SH-SY5Y (cell line): ENCODE data around the gene VPS9D1.

ENCODE experiments used
- GATA2 ChIP-seq: IDR thresholded peaks from 2 replicates; pipeline ENCODE4 v1.6.1; 2011; ENCODE audit warnings: mild to moderate bottlenecking, low read depth, low read length
- GATA3 ChIP-seq: IDR thresholded peaks from 2 replicates; pipeline ENCODE4 v1.6.1; 2011; ENCODE audit warnings: low read depth, mild to moderate bottlenecking, low read length, moderate library complexity

The VPS9D1 gene

DNA sequence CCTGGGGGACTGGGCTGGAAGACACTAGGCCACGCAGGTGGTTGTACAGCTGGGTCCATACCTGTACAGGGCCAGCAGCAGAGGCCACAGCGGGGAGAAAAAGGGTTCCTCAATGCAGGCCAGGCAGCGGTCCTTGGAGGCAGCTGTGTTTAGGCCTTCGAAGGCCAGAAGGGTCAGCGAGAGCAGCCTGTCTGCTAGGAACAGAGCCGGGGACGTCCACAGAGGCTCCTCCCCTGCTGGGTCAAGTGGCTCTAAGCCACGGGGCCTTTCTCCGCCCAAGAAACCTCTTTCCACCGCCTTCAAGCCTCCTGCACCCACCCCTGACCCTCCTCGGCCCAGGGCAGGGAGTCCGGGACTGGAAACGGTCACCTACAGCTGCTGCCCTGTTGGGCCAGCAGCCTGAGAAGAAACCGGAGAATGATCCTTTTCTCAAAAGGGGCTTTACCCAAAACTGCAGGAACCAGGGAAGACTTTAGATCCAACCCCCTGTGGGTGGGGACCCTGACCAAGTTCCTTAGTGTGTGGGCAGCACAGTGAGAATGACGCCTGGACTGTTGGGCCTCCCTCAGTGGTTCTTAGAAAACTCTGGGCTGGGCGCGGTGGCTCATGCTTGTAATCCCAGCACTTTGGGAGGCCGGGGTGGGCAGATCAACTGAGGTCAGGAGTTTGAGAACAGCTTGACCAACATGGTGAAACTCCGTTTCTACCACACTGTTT is 10.8 kb downstream of the VPS9D1 start:
- TF ChIP-seq GATA3 = no peak
- no peak for TF ChIP-seq GATA2

DNA sequence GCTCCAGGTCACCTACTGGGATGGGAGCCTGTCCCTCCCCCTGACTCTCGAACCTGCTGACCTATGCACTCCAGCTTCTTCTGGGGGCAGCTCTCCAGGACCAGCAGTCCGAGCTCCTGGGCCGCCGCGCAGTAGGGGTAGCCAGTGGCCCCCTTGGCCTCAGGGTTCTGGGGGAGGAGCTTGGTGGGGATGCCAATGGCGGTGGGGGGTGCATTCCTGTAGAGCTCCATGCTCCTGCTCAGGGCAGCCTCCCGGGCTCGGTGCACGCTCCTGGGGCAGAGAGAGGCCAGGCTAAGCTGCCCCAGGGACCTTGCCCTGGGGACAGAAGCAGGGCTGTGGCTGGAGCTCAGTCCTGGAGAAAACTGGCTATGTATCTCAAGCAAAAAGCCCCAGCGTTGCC is 11.5 kb downstream of the VPS9D1 start:
- TF ChIP-seq GATA3 (no peak), GATA2 (no peak)

GRCh38 chr16:89708481-89708931 is 12.2 kb downstream of the VPS9D1 start:
- TF ChIP-seq GATA3 (no peak), GATA2 (no peak)

GRCh38 chr16:89707695-89708094 is 13.0 kb downstream of the VPS9D1 start:
- TF ChIP-seq GATA3 (no peak), GATA2 (no peak)

GRCh38 chr16:89706518-89707260 is 14.0 kb downstream of the VPS9D1 start:
- TF ChIP-seq GATA3 = no peak
- TF ChIP-seq GATA2 = no peak

DNA sequence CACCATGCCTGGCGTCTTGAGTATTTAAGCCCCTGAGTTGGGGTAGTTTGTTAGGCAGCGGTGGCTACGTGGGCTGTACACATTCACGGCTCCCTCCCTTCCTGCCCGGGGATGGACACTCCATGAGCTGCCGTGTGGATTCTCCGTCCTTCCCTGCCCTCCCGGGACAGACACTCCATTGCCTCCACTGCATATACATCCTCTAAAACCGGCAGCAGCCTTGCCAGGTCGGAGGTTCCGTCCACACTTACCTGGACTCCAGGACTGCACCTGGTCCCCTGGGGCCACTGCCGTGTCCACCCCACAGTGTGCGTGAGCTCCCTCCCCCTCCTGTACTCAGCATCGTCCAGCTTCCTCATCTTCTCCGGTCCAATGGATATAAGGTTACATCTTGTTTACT is 15.7 kb downstream of the VPS9D1 start:
- TF ChIP-seq GATA2 = no peak
- TF ChIP-seq GATA3 = no peak

DNA sequence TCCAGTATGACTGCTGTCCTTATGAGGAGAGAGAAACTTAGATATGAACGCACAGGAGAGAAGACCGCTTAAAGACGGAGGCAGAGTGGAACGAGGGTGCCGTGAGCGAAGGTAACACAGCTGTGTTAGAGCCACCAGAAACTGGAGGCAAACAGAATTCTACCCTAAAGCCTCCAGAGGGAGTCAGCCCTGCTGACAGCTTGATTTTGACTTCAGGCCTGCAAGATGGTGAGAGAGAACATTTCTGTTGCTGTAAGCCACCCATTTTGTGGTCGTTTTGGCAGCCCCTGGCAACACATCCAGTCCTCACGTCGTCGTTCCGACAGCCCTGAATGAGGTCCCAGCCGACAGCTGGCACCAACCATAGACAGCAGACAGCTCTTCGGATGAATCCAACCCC is 16.4 kb downstream of the VPS9D1 start:
- TF ChIP-seq GATA2 (no peak), GATA3 (no peak)

- TF ChIP-seq GATA3 (no peak), GATA2 (no peak)
Observed at GRCh38 chr16:89701425-89702406, 19.0 kb downstream of the VPS9D1 start, which contains the start of gene SPATA2L. Gene SPATA2L (minus strand): TSS chr16:89701705. CDS start chr16:89701232, 473 bp downstream.

DNA sequence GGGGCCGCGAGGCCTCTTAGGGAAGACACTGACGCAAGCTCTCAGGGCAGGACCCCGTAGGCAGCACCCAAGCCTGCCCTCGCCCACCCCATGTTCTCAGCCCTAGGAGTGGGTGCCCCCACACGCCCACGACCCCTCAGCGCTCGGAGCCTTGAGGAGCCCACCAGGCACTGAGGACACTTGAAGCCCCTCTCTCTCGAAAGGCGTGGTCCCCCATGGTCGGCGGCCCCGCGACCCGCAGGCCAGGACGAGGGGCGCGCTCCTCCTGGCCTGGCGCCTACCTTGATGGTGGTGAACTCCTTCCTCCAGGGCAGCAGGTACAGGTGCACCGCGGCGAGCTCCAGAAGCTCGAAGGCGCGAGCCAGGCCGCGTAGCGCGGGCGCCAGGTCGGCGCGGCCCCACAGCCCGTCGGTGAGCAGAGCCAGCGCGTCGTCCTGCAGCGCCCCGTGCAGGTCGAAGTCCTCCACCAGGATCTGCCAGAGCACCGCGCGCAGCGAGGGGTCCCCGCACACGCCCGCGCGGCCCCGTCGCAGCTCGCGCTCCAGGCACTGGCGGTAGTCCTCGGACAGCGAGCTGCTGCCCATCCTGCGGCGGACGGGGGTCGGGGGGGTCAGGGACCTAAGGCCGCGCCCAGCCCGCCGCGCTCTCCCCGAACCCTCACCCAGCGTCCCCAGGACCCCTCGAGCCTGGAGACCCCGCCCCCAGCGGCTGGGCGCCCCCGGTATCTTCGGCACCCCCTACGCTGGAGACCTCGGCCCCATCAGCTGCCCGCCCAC is 19.9 kb downstream of the VPS9D1 start:
- no peak for TF ChIP-seq GATA3
- TF ChIP-seq GATA2 = no peak

DNA sequence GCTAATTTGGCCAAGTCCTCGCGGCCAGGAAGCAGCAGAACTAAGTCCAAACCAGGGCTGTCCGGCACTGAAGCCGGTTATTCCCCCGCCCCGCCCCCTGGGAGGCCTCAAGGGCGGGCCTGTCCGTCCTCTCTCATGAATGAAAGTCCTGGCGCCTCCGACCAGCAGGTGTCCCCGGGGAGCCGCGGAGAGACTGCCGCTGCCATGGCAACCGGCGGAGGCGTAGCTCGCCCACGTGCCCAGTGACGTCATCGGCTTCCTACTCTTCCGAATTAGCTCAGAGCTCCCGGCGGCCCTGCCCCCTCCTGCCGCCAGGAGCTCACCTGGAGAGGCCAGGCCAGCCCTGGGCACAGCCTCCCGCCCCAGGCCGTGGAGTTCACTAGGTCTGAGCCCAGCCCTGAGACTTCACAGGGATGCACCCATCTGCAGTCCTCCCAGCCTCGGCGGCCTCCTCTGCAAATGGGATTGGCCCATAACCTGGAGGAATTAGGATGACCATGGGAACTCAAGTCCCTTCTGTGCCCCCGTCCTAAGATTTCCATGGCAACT is 20.5 kb downstream of the VPS9D1 start:
- no peak for TF ChIP-seq GATA2
- TF ChIP-seq GATA3 = no peak

DNA sequence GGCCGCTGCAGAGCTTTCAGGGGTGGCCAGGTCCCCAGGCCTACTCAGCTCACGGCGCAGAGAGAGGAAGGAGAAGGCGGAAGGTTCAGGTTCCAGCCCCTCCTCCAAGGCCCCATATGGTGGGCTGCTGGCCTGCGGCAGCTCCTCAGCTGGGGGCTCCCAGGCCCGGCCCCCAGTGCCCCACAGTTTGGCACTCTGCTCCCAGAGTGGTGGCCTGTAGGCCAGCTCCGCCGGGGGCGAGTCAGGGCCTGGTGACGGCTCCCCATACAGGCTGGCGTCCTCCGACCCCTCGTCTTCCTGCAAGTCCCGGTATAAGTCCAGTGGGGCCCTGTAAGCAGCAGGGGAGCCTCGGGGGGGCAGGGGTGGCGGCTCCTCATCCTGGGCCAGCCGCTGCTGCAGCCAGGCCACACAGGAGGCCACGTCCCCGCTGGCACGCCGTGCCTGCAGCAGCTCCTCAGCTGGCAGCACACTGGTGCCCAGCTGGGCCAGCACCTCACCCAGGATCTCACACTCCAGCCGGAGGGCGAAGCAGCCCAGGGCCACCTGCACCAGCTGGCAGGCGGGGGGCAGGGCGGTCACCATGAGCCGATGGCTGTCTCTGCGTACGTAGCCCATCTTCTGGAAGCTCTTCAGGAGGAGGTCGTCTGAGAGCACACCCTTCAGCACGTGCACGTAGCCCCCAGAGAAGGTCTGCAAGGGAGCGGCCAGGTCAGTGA is 22.9 kb downstream of the VPS9D1 start:
- TF ChIP-seq GATA2 = no peak
- TF ChIP-seq GATA3 = no peak

DNA sequence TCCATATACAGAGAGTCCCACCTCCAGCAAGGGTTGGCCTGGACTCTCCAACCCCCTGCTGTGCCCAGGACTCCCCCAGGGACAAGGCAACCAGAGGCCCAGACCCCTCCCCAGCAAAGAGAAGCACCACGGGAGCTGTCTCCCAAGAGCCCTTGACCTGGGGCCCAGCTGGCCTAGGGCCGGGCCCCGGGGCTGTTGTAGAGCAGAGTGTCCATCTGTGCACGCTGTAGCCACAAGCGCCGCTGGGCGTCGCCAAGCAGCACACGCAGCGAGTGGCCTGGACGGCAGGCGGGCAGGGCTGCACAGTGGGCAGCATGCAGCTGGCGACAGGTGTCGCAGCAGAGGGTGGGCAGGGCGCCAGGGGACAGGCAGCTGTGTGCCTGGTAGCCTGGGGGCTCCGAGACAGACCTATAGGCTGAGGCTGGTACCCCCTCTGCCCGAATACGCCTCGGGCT is 23.5 kb downstream of the VPS9D1 start:
- TF ChIP-seq GATA3 (no peak), GATA2 (no peak)

DNA sequence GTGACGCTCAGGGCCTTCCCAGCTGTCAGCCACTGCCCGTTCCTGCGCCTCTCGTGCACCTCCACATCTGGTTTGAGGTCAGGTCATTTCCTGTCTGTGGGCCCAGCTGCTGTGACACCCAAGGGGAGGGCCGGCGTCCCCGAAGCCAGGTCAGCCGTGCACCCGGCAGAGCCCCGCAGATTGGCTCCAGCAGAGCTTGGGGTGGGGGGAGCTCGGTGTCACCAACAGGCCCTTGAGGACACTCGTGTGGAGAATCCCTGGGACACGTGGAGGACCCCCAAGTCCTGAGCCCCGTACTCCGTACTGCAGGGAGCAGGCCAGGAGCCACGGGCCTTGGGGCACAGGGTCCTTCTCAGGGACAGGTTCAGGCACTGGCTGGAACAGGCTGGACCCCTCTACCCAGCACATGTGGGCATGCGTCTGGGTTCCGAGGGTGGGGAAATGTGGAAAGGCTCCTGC is 24.0 kb downstream of the VPS9D1 start:
- TF ChIP-seq GATA3 (no peak), GATA2 (no peak)
